Endothelial cell of umbilical vein (primary cell): ENCODE measurements around the gene IL9. TPM values are rescaled to one million over a fixed set of nuclear protein-coding genes. Genes with fewer than 3 reads are reported as not detected.

Experiments
- BruUV-seq: library from RNA; stranded (reverse); fragments of 400-500 nt; replicated peaks from 2 replicates; lab custom pipeline; 2021; lab: Mats Ljungman, UMichigan
- CTCF ChIA-PET: fragments of 300-600, 350-600 bp; sonication (Branson Sonifier 250); formaldehyde crosslinking; loops from one replicate; lab custom pipeline; 2021; ENCODE audit warnings: antibody characterized with exemption, inconsistent platforms; lab: Charles Lee
- POLR2A ChIA-PET: fragments of 300-600, 350-600 bp; sonication (Branson Sonifier 250); formaldehyde crosslinking; loops from one replicate; lab custom pipeline; 2021; ENCODE audit warnings: antibody characterized with exemption, inconsistent platforms; lab: Charles Lee
- DNase-seq: peaks from one replicate; pipeline ENCODE4 v3.0.0-alpha.2; 2011; ENCODE audit warnings: low read depth, low spot score
- FAIRE-seq: peaks from 2 replicates; lab custom pipeline; 2011; peaks lifted over from hg19 to GRCh38; lab: Jason Lieb, UNC
- H2AFZ ChIP-seq: 2 replicates; pipeline ENCODE4 v1.6.0; 2012; ENCODE audit warnings: low read depth, low read length, control low read depth, inconsistent platforms
- H3K27ac ChIP-seq: 2 replicates; pipeline ENCODE4 v1.5.1; 2011; ENCODE audit warnings: low read depth, mild to moderate bottlenecking, control low read depth, low read length, moderate library complexity; ENCODE audit not compliant: insufficient read depth
- H3K27me3 ChIP-seq, 2 experiments: 2 replicates each; pipeline versions ENCODE4 v1.6.0 to v1.6.1; 2011; ENCODE audit warnings: low read length in 2 of 2, mixed read lengths in 1 of 2; ENCODE audit not compliant: control insufficient read depth in 2 of 2, insufficient read depth in 2 of 2
- H3K36me3 ChIP-seq, 2 experiments: 2 replicates in 1 of 2; 3 replicates in 1 of 2; pipeline ENCODE4 v1.5.1; 2011; ENCODE audit warnings: low read length in 2 of 2, mild to moderate bottlenecking in 1 of 2, moderate library complexity in 1 of 2; ENCODE audit not compliant: control insufficient read depth in 2 of 2, insufficient read depth in 2 of 2; ENCODE audit errors: extremely low read depth in 1 of 2
- H3K4me1 ChIP-seq: 3 replicates; pipeline ENCODE4 v1.5.1; 2011; ENCODE audit warnings: mild to moderate bottlenecking, low read length; ENCODE audit not compliant: control insufficient read depth, insufficient read depth; ENCODE audit errors: extremely low read depth
- H3K4me2 ChIP-seq: 2 replicates; pipeline ENCODE4 v1.6.1; 2011; ENCODE audit warnings: low read length, control low read depth, mixed read lengths; ENCODE audit not compliant: insufficient read depth
- H3K4me3 ChIP-seq, 3 experiments: fragments of 200-600 bp in 1 of 3; sonication (generic), shearing (Covaris generic) in 1 of 3; replicated peaks in 1 of 3; 2 replicates each; pipeline ENCODE4 v1.5.1; 2011 to 2016; ENCODE audit warnings: control low read depth in 3 of 3, low read length in 3 of 3, mild to moderate bottlenecking in 2 of 3, inconsistent platforms in 1 of 3, low read depth in 1 of 3, moderate library complexity in 1 of 3; ENCODE audit not compliant: insufficient read depth in 1 of 3
- H3K79me2 ChIP-seq: 2 replicates; pipeline ENCODE4 v1.6.0; 2012; ENCODE audit warnings: low read length, inconsistent platforms; ENCODE audit not compliant: control insufficient read depth, insufficient read depth
- H3K9ac ChIP-seq: replicated peaks from 2 replicates; pipeline ENCODE3; 2011; ENCODE audit warnings: low read length, control low read depth; ENCODE audit not compliant: insufficient read depth; ENCODE audit errors: extremely low read depth
- H3K9me1 ChIP-seq: replicated peaks from 3 replicates; pipeline ENCODE4 v1.6.0; 2011; ENCODE audit warnings: mild to moderate bottlenecking, low read length; ENCODE audit not compliant: control insufficient read depth, insufficient read depth; ENCODE audit errors: extremely low read depth
- H3K9me3 ChIP-seq: replicated peaks from 2 replicates; pipeline ENCODE4 v1.5.1; 2012; ENCODE audit warnings: low read length, inconsistent platforms; ENCODE audit not compliant: control insufficient read depth, insufficient read depth
- H4K20me1 ChIP-seq: replicated peaks from 2 replicates; pipeline ENCODE3; 2011; ENCODE audit warnings: mild to moderate bottlenecking, low read length; ENCODE audit not compliant: control insufficient read depth, insufficient read depth; ENCODE audit errors: extremely low read depth
- CTCF ChIP-seq, 2 donors: IDR thresholded peaks; 1 replicate in 1 of 2; 2 replicates in 1 of 2; pipeline ENCODE4 v1.5.1; 2011; ENCODE audit warnings: low read length in 2 of 2, mild to moderate bottlenecking in 2 of 2, moderate library complexity in 2 of 2, control low read depth in 1 of 2, inconsistent platforms in 1 of 2, low read depth in 1 of 2; ENCODE audit not compliant: insufficient read depth in 1 of 2; ENCODE audit errors: extremely low read depth in 1 of 2
- EZH2 ChIP-seq: IDR thresholded peaks from 2 replicates; pipeline ENCODE4 v1.6.1; 2012; ENCODE audit warnings: borderline replicate concordance, low read depth, mild to moderate bottlenecking, moderate library complexity, low read length, inconsistent platforms; ENCODE audit not compliant: severe bottlenecking
- FOS ChIP-seq: IDR thresholded peaks from 2 replicates; pipeline ENCODE4 v1.6.1; 2011; ENCODE audit warnings: mild to moderate bottlenecking, low read length, moderate library complexity, borderline replicate concordance; ENCODE audit not compliant: insufficient read depth
- GATA2 ChIP-seq: IDR thresholded peaks from 2 replicates; pipeline ENCODE4 v1.7.0; 2011; ENCODE audit warnings: low read depth, mild to moderate bottlenecking, moderate library complexity, mixed read lengths, low read length; ENCODE audit not compliant: insufficient read length, insufficient read depth
- JUN ChIP-seq: IDR thresholded peaks from 2 replicates; pipeline ENCODE4 v1.6.1; 2011; ENCODE audit warnings: borderline replicate concordance, low read depth; ENCODE audit not compliant: insufficient read length, insufficient read depth
- MAX ChIP-seq: IDR thresholded peaks from 2 replicates; pipeline ENCODE4 v1.6.1; 2011; ENCODE audit not compliant: insufficient read depth, insufficient read length
- MYC ChIP-seq: IDR thresholded peaks from one replicate; pipeline ENCODE4 v1.6.1; 2011; ENCODE audit warnings: mild to moderate bottlenecking, low read depth, low read length
- POLR2A ChIP-seq: IDR thresholded peaks from 2 replicates; pipeline ENCODE4 v1.6.1; 2012; ENCODE audit warnings: low read depth, mild to moderate bottlenecking, control low read depth, low read length
- POLR2AphosphoS5 ChIP-seq: IDR thresholded peaks from 2 replicates; pipeline ENCODE4 v1.6.1; 2012; ENCODE audit warnings: low read depth, mild to moderate bottlenecking, control low read depth, low read length, moderate library complexity; ENCODE audit not compliant: insufficient read depth
- dilution Hi-C: fragments of 300-500 bp; cut with MboI; formaldehyde crosslinking; loops from one replicate; pipeline ENCODE4 v1.15.0; 2019; ENCODE audit warnings: low sequenced_read_pairs; ENCODE audit not compliant: extremely low pct_ligation_motif_present
- intact Hi-C: fragments of 100-400 bp; cut with micrococcal nuclease; formaldehyde crosslinking; loops from one replicate; pipeline ENCODE4 v1.10.0; 2022
- polyA plus RNA-seq, 4 experiments: library from polyadenylated mRNA; depleted of rRNA in 3 of 4; stranded (reverse) in 3 of 4; unstranded in 1 of 4; fragments of >200 nt; gene quantifications; 2 replicates each; pipeline versions ENCODE4 v1.2.1 to v1.2.3, GENCODE V29; 2011 to 2012; ENCODE audit warnings: missing spikeins in 1 of 4
- total RNA-seq: library from RNA; stranded (reverse); gene quantifications from 2 replicates; pipeline ENCODE4 v1.2.3, GENCODE V29; 2021

IL9 gene
- total and polyA plus RNA-seq, 2 donors (not counting 3 experiments of a cell fraction or from before 2014, with no cell fraction given) = not detected

- BruUV-seq = no TSS peak
Measured at GRCh38 chr5:135878156-135878620, 17.5 kb downstream of the IL9 start.

More at GRCh38 chr5:135878156-135878620, 17.5 kb downstream of the IL9 start:
- DNase-seq (no peak), FAIRE-seq (no peak)
- POLR2A ChIA-PET = no interaction called here
- H3K9ac ChIP-seq = no peak overlapping the region
- intact Hi-C loops (no loop called here), dilution Hi-C loops (no loop called here)
- H3K79me2 ChIP-seq = no peaks in the 10 kb centered on the region
- no peaks in the 10 kb centered on the region for H3K9me3 ChIP-seq
- no peaks in the 10 kb centered on the region for H3K9me1 ChIP-seq
- peaks cover 0 to 3% of the 10 kb centered on the region in 2 experiments for H3K27me3 ChIP-seq
- CTCF ChIA-PET = no interaction called here
- H3K36me3 ChIP-seq = no peaks in the 10 kb centered on the region
- H2AFZ ChIP-seq = no peak overlapping the region
- no peaks in the 10 kb centered on the region for H4K20me1 ChIP-seq
- TF ChIP-seq JUN = no peak
- no peak for TF ChIP-seq FOS
- no peak for TF ChIP-seq EZH2
- TF ChIP-seq POLR2AphosphoS5 = no peak
- no peak for TF ChIP-seq POLR2A
- TF ChIP-seq MAX = no peak
- no peak for TF ChIP-seq GATA2
- TF ChIP-seq CTCF (IDR thresholded peaks at IDR 0.05; ENCODE audit: extremely low read depth in 1 of 2, insufficient read depth in 1 of 2, low read depth in 1 of 2, low read length in 2 of 2) = no peak
- no peak for TF ChIP-seq MYC
- H3K4me3 ChIP-seq = no peak overlapping the region
- H3K4me2 ChIP-seq = no peak overlapping the region
- no peaks in the 10 kb centered on the region for H3K4me1 ChIP-seq
- no peak overlapping the region for H3K27ac ChIP-seq
